ENCODE data around the gene TMEM191C. TPM values are rescaled to one million over a fixed set of nuclear protein-coding genes. Genes with fewer than 3 reads are reported as not detected.
"Not testable (repeated sequence)": the region's sequence is repeated elsewhere in the genome, so short reads cannot be mapped to it uniquely, and the experiment has no call there.

TMEM191C gene
- total RNA-seq, 1 donor from 2014 or later, result 1.5 TPM

GRCh38 chr22:21449531-21450319 is 17.5 kb upstream of the TMEM191C start:
- H3K4me1 ChIP-seq, result no peaks in the 10 kb centered on the region
- TF ChIP-seq CTCF (IDR thresholded peaks at IDR 0.05; ENCODE audit: borderline replicate concordance), result no peak
- no peaks in the 10 kb centered on the region for H3K27me3 ChIP-seq (ENCODE audit: low read depth)
- DNase-seq, result no peak
- H3K36me3 ChIP-seq, result peaks cover 27% of the 10 kb centered on the region
- no peaks in the 10 kb centered on the region for H3K9me3 ChIP-seq (replicated peaks)
- intact Hi-C loops (cut with micrococcal nuclease), result no loop called here
- H3K4me3 ChIP-seq, result no peak overlapping the region
- H3K27ac ChIP-seq (replicated peaks), result no peak overlapping the region

GRCh38 chr22:21450320-21450831 is 16.8 kb upstream of the TMEM191C start:
- H3K4me1 ChIP-seq, result no peaks in the 10 kb centered on the region
- DNase-seq, result no peak
- intact Hi-C loops (cut with micrococcal nuclease), result no loop called here

GRCh38 chr22:21450858-21451353 is 16.3 kb upstream of the TMEM191C start:
- Histone ChIP-seq H3K4me1 (no peaks in the 10 kb centered on the region), H3K27ac (replicated peaks) (no peak overlapping the region), H3K27me3 (ENCODE audit: low read depth) (no peaks in the 10 kb centered on the region), H3K9me3 (replicated peaks) (no peaks in the 10 kb centered on the region), H3K4me3 (no peak overlapping the region), H3K36me3 (peaks cover 15% of the 10 kb centered on the region)
- DNase-seq, result no peak
- intact Hi-C loops (cut with micrococcal nuclease), result no loop called here
- TF ChIP-seq CTCF (IDR thresholded peaks at IDR 0.05; ENCODE audit: borderline replicate concordance), result no peak

More at GRCh38 chr22:21450320-21450831, 16.8 kb upstream of the TMEM191C start:
- TF ChIP-seq CTCF (IDR thresholded peaks at IDR 0.05; ENCODE audit: borderline replicate concordance), result no peak
- no peak overlapping the region for H3K4me3 ChIP-seq
- H3K27me3 ChIP-seq (ENCODE audit: low read depth), result no peaks in the 10 kb centered on the region
- no peaks in the 10 kb centered on the region for H3K9me3 ChIP-seq (replicated peaks)
- H3K36me3 ChIP-seq, result peaks cover 20% of the 10 kb centered on the region
- no peak overlapping the region for H3K27ac ChIP-seq (replicated peaks)

GRCh38 chr22:21451545-21452520 is 15.4 kb upstream of the TMEM191C start:
- DNase-seq, result no peak
- H3K4me3 ChIP-seq, result no peak overlapping the region
- no peak overlapping the region for H3K27ac ChIP-seq (replicated peaks)
- H3K4me1 ChIP-seq, result no peaks in the 10 kb centered on the region
- H3K36me3 ChIP-seq, result peaks cover 6% of the 10 kb centered on the region
- intact Hi-C loops (cut with micrococcal nuclease), result no loop called here
- no peaks in the 10 kb centered on the region for H3K27me3 ChIP-seq (ENCODE audit: low read depth)
- H3K9me3 ChIP-seq (replicated peaks), result no peaks in the 10 kb centered on the region
- no peak for TF ChIP-seq CTCF (IDR thresholded peaks at IDR 0.05; ENCODE audit: borderline replicate concordance)

- H3K27me3 ChIP-seq (ENCODE audit: low read depth); DNase-seq; H3K4me3 ChIP-seq; intact Hi-C loops (cut with micrococcal nuclease); H3K4me1 ChIP-seq; H3K9me3 ChIP-seq (replicated peaks); H3K27ac ChIP-seq (replicated peaks); H3K36me3 ChIP-seq: not testable (repeated sequence)
Observed at GRCh38 chr22:21452666-21453065, 14.5 kb upstream of the TMEM191C start.

- H3K36me3 ChIP-seq; H3K27ac ChIP-seq (replicated peaks); H3K9me3 ChIP-seq (replicated peaks); H3K27me3 ChIP-seq (ENCODE audit: low read depth); intact Hi-C loops (cut with micrococcal nuclease); DNase-seq; H3K4me3 ChIP-seq; H3K4me1 ChIP-seq: not testable (repeated sequence)
Observed at GRCh38 chr22:21454998-21455333, 12.2 kb upstream of the TMEM191C start.
